HG03097 (cell line): Measurements from ENCODE around the gene DYSF.

ENCODE experiments used
- ATAC-seq: cut with Tn5 transposase; IDR thresholded peaks from one replicate; pipeline ENCODE4 v1.9.1; 2021; ENCODE audit not compliant: unreplicated experiment, low FRiP score

Gene DYSF

DNA sequence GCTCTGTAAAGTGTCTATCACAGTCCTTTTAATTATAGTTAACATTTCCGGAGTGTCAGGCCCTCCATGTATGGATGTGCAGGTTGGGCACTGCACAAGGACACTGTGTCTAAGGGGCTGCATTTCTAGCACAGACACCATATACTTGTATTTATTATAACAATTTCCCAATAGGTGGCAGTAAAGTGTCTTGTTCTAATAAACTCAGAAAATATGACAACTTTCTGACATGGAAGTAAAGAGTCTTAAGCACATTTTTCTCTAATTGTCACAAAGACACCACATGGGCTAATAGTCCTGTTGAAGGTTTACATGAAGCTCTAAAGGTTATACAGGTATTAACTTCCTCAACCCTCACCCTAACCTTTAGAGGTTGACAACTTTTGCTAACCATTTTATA, 156.6 kb downstream of the DYSF start:
- no peak for ATAC-seq

DNA sequence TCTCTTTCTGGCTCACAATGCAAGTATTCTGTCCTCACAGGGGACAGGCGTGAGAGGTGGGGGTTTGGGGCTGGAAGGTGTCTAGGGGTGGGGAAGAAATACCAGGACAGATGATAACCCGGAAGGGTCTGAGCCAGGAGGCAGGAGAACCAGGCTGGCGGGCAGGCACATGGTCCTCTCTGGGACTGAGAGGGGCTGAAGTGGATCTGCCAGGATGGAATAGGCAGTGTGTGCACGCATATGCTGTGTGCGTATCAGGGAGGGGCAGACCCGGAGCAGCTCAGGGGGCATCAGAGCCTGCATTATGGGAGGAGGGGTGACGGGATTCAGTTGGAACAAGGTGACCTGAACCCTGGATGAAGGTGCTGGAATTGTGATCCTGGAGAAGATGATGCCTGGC, 157.3 kb downstream of the DYSF start:
- ATAC-seq: no peak

DNA sequence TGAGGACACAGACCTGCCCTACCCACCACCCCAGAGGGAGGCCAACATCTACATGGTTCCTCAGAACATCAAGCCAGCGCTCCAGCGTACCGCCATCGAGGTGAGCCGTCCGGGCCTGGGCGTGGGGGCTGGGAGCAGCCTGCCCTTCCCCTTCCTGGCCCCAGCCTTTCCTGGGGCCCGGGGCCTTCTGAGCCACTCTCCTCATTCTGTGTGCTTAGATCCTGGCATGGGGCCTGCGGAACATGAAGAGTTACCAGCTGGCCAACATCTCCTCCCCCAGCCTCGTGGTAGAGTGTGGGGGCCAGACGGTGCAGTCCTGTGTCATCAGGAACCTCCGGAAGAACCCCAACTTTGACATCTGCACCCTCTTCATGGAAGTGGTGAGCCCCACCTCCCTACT, 157.9 kb downstream of the DYSF start:
- ATAC-seq: no peak

DNA sequence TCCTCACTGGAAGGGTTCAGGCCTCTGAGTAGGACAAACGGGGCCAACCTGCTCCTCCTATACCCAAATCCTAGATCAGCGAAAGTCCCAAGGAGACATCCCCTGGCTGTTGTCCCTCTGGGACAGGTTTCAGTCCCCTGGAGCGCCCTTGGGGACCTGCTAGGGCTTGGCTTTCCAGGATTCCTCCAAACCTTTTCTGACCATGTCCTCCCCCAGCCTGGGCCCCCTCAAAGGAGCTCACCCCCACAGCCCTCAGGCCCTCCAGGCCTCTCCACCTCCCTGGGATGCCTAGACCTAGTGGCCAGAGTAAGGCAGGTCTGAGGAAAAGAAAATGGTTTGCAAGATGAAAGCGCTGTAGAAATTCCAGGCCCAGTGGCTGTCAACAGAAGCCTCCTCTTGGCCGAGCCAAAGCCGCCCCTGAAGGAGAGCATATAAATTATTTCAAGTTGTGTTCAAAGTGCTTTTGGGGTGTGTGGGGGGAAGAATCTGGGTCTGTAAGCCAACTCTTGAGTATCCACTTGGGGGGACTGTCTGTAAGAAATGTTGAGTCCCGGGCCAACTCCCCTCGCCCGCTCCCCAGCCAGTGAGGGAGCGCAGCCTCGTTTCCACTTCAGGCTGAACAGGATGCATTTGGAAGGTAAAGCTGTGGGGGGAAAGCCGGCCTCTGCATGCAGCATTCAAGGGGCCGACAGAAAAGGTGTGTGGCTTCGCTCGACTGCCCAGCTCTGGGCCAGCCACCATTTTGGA, 158.6 kb downstream of the DYSF start:
- no peak for ATAC-seq

DNA sequence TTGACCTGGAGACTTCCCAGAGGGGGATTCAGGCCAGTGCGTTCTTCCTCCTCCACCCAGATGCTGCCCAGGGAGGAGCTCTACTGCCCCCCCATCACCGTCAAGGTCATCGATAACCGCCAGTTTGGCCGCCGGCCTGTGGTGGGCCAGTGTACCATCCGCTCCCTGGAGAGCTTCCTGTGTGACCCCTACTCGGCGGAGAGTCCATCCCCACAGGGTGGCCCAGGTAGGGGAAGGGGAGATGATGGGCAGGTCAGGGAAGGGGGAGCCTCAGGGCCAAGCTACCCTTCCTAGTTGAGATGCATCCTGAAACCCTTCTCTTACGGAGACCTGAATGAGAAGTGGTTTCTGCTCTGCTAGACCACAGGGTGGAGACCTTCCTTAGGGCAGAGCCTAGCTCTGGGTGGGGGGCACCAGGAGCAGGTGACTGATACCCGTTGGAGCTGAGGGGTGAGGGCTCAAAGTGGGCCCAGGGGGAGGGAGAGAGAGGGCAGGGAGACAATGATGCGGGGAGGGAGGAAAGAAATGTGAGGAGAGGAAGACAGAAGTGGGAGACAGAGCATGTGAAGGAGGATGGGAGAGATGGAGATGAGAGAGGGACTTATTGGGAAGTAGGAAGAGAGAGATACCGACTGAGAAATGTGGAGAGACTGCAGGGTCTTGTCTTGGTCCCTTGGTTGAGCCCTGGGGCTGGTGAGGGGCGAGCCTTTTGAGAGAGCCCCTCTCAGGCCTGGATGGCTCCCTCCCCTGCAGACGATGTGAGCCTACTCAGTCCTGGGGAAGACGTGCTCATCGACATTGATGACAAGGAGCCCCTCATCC, 159.4 kb downstream of the DYSF start:
- no peak for ATAC-seq

DNA sequence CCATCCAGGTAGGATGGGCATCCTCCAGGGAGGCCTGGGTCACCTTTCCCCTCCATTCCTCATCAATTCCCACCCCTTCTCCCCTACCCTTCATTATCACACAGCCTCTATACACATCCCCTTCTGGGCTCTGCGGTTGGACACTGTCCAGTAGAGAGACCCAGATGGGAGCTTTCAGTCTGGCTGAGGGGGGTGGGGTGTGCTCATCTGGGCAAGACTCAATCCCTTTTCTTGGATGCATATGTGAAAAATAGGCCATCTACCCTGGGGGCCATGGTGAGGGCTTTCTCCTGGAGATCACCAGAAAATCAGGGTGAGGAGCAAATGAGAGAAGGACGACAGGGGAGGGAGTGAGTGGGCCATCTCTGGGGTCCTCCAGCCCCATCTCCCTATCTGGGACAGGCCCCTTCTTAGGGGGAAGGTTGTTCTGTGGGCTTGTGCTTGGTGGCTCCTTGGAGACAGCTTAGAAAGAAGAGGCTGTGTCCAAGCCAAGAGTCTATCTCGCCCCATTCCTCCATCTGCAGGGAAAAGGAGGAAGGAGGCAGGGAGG, 160.1 kb downstream of the DYSF start:
- no peak for ATAC-seq

DNA sequence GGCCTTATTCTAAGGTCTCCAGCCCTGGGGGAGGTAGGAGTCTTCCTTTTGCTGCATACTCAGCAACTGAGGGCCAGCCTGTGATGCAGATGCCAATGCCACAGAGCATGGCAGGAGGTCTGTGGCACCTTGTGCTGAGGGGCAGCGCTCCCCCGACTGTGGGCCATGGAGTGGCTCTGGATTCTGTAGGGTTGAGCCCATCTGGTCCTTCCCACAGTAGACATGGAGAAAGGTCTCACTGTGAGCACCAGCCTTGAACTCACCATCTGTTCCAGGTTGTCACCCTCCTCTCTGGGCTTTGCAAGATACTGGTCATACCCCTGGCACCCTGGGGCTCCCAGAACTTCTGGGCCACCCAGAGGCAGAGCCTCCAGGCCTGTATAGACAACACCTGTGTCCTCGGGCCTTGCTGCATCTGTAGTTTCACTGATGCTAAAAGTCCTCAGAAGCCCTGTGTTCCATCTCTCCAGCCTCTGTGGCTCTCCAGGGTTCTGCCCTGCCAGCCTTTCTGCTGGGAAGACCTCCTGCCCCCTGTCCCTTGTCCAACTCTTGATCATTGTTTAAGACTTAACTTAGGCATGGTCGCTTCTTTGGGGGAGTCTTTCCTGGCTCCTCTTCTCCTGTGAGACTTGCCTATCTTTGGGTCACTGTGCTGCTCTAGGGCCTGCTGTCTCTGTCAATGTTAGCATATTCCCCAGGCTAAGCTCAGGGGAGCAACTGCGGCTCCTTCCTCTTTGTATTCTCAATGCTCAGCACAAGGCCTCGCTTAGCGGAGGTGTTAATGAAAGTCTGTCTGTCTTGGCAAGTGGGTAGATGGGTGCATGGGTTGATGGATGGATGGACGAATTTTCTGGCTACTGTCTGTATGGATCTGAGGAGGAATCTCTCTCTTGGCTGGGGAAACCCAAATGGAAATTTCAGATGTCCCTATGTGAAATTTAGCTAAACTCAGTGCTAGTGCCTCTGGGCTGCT, 160.9 kb downstream of the DYSF start:
- no peak for ATAC-seq

DNA sequence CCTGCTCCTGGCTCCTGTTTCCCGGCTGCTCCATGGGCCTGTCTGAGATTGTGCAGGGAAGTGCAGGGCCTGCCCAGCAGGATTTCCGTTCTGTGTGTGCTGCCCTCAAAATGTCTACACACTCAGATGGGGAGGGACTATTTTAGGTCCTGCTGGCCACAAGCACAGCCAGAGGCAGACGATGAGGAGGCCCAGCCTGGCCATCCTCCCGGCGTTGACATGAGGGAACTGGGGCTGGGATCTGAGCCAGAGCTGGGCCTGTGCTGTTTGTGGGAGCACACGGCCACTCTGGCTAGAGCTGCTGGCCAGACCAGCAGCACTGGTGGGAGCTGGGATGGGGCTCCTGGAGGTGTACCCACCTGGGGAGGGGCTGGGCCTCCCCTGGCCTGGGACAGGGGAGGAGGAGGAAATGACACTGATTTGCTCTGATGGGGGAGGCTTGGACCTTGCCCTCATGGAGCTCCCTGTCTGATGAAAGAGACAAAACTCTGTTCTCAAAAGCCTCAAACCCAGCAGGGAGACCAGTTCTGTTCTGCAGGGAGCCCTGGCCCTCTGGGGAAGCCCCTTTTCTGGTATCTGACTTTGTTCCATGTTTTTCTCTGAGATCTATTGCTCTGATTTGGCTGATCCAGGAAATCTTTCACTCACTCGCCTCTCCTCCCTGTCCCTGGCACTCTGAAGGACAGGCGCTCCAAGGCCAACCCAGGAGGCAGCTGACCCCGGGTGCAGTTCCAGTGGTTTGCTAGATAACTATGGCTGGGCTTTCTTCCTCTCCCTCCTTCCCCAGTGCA, 161.8 kb downstream of the DYSF start:
- no peak for ATAC-seq

DNA sequence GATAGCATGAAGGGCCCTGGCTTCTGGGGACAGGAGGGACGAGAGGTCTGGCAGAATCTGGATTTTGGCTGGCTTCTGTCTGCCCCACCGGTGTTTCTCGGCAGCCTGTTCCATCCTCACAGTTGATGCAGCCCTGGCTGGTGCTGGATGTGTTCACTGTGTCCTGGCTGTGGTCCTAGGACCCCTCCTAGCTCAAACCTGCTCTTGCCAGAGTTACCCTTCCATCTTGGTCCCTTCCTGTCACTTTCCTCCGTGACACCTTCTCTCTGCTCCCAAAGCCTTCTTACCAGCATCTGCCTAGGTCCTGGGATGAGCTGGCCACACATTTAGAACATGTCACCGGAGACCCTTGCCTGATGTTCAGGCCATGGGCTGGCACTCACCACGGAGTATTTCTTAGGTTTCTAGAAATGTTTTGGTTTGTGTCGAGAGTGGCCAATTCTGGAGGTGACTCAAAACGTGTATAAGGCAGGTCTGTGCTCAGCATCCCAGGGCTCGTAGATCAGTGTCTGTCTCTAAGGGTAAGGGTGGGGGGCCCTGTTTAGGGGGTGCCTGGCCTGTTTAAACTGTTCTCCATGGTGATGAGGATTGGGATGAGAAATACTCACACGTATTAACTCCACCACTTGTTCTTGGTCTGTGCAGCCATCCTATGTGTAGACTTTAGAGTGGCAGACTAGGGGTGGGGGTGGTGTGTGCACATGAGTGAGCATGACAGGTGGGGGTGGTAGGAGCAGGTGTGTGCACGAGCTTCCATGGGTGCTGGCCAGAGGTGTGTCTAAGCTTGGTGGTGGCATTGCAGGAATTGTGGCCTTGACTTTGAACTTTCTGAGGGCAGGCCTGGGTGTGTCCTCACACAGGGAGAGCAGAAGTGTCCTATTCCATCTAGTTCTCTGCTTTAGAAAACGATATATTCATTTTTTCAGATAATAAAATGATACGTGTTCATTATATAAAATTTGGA, 162.7 kb downstream of the DYSF start:
- no peak for ATAC-seq

DNA sequence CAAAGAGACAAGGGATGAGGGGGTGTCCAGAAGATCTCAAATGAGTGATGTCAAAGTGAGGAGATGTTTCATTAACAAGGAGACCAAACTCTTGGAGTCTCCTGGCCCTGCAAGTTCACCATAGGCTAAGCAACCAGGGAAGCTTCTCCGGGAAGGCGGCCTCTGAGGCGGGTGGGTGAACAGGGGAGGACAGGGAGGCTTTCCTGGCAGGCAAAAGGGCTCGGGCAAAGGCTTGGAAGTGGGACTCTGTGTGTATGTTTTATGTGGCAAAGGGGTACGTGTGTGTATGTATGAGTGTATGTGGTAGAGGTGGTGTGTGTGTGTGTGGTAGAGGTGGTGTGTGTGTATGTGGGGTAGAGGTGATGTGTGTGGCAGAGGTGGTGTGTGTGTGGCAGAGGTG, 163.9 kb downstream of the DYSF start:
- no peak for ATAC-seq

DNA sequence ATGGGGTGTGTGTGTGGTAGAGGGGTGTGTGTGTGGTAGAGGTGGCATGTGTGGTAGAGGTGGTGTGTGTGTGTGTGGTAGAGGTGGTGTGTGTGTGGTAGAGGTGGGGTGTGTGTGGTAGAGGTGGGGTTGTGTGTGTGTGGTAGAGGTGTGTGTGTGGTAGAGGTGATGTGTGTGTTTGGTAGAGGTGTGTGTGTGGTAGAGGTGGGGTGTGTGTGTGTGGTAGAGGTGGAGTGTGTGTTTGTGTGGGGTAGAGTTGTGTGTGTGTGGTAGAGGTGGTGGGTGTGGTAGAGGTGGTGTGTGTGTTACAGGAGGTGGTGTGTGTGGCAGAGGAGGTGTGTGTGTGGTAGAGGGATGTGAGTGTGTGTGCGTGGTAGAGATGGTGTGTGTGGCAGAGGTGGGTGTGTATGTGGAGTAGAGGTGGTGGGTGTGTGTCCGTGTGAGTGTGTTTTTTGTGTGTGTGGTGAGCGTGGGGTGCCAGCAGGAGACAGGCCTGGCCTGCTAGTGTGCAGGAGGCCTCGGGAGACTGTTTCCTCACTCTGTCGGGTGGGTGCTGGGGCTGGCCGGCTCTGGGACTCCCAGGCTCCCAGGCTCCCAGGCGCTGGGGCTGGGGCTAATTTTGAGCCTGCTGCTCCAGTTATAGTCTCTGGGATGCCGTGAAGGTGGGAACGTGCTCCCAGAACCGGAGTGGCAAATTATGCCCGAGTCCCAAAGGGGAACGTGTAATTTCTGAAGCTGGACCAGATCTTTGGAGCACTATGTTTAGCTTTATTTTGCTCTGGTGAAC, 165.2 kb downstream of the DYSF start:
- no peak for ATAC-seq

DNA sequence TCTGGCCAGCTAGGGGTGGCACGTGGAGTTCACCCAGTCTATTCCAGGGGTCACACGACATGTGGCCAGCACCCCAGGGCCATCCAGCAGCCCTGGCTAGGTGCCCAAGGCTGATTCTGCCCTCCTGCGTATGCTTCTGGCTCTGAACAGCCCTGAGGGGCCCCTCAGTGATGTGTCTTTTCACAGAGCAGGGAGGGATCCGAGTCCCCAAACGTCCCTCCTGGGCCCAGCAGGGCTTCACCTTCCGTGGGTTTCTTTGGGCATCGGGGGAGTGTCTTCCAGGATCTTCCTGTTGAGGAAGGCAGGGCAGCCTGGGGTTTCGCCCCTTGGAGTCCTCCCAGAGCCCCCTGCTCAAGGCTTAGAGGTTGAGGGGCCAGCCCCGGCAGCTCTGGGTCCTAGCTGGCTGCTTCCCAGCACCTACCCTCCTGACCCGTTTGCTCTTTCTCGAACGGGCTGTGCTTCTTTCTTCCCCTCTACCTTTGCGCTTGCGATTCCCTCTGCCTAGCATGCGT, 165.9 kb downstream of the DYSF start:
- ATAC-seq: no peak

DNA sequence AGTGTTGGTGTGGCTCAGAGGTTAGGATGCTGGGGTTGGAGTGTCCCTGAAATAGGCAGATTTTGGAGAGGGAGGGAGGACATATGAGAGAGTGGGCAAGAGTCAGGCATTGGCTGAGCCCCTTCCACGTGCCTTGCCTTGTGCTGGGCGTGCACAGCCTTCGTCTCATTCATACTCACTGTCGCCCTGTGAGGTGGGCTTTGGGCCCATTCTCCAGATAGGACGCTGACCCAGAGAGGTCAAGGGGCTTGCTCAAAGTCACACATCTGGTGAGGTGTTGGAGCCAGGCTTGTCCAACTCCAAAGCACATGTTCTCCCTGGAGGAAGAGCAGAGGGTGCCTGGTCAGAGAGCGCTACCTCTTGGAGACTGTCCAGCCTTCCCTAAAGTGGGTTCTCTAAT, 166.8 kb downstream of the DYSF start:
- no peak for ATAC-seq

DNA sequence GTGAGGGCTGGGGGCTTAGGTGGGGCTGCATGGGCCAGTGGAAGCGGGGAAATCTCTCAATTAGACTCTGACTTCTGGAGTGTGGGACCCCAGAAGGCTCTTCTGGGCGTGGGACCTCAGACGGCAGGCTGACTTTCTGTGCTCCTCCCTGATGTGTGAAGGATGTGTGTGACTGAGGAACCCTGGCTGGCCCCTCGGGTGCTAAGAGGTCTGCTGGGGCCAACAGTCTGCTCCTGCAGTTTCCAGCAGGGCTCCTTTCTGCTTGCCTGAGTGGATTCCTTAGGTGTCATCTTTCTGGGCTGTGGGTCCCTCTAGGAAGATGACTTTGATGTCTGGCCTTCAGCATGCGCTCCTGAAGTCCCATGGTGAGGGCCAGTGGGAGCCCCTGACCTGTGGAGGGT, 167.5 kb downstream of the DYSF start:
- no peak for ATAC-seq

DNA sequence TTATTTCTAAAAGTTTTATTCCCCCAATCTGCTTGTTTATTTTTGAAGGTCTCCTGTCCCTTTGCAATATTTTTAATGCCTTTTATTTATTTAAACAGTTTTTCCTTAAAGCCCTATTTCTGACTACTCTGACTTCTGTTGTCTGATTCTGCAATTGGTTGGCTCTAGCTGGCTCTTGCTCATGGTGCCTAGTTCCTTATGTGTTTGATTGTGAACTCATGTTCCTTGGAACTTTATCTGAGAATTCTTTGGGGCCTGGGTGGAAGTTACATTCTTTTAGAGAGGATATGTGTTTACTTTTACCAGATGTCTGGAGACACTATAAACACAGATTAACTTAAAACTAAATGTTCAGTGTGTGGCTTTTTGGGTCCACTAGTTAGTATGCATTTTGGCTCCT, 175.9 kb downstream of the DYSF start:
- ATAC-seq: no peak

DNA sequence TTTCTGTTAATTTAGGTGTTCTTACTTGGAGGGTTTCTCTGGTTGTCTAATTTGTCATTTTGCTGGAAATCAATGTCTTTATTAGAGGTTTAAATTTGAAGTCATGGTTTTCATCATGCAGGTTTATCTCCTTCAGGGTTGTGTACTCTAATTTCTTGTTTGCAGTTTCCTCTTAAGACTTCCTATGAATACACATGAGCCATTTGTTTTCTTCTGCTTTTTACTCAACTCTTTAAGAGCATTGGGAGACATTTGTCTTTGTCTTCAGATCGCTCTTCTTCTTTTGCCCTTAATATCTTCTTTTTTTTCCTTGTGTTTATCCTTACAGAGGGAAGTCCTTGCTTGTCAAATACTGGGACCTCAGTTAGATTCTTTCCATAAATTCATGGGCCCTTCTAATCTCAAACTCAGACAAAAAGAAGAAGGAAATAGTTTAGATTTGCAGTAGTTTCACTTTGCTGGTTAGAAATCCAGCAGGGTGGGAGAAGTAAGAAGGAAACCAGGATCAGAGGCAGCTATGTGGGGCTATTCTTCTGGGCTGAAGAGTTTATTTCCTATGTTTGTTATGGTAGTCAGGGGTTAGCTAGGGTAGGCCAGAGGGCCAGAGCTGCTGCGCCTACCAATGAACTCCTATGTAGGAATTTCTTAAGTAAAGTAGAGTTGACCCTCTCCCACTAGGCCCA, 176.6 kb downstream of the DYSF start:
- no peak for ATAC-seq
